ENCODE measurements around the gene CRYAB. TPM values are rescaled to one million over a fixed set of nuclear protein-coding genes. Genes with fewer than 3 reads are reported as not detected.

Gene CRYAB
- total and polyA plus RNA-seq, 9 donors, result 22.7 to 301 (median 72.5) TPM

- Histone ChIP-seq H3K4me1 (ENCODE audit: insufficient read depth) (peaks cover 3% of the 10 kb centered on the region), H3K27me3 (no peaks in the 10 kb centered on the region), H3K27ac (no peak overlapping the region), H3K36me3 (no peaks in the 10 kb centered on the region), H3K4me3 (no peak overlapping the region), H3K9me3 (no peaks in the 10 kb centered on the region)
- no peak for DNase-seq
- no peak for TF ChIP-seq CTCF (IDR thresholded peaks at IDR 0.05)
- no peak for TF ChIP-seq POLR2A (IDR thresholded peaks at IDR 0.05)
- no peak for TF ChIP-seq EP300 (IDR thresholded peaks at IDR 0.05)
- 76 to 83% (median 78%) methylated on average over 2 of the region's 2 CpGs for WGBS, 3 donors
- intact Hi-C loops (cut with DNase I), result loop anchor here in 2 of 4 donors (2.0 to 10.0 kb wide), 2 partner anchors 46 to 92 kb away; partner anchors contain the start of gene DLAT (in 1 of the 2)
These were observed 21.0 kb upstream of the CRYAB start for GRCh38 chr11:111932611-111932950.

- Histone ChIP-seq H3K4me1 (ENCODE audit: insufficient read depth) (peaks cover 5% of the 10 kb centered on the region), H3K36me3 (no peaks in the 10 kb centered on the region), H3K9me3 (no peaks in the 10 kb centered on the region), H3K4me3 (no peak overlapping the region), H3K27ac (no peak overlapping the region), H3K27me3 (no peaks in the 10 kb centered on the region)
- WGBS, 3 donors, result 61 to 75% (median 63%) methylated on average over 4 of the region's 4 CpGs
- no peak for TF ChIP-seq POLR2A (IDR thresholded peaks at IDR 0.05)
- no peak for TF ChIP-seq CTCF (IDR thresholded peaks at IDR 0.05)
- no peak for TF ChIP-seq EP300 (IDR thresholded peaks at IDR 0.05)
- intact Hi-C loops (cut with DNase I), result loop anchor here in 1 of 4 donors (10.0 kb wide), 1 partner anchor 94 kb away; the partner anchor contains the start of gene DLAT
- DNase-seq, result no peak
These were observed 18.9 kb upstream of the CRYAB start for GRCh38 chr11:111930472-111930871.

- intact Hi-C loops (cut with DNase I), result loop anchor here in 3 of 4 donors (2.0 to 5.0 kb wide), 2 partner anchors 14 to 49 kb away; partner anchors contain the start of genes CFAP68 (in 2 of the 3), FDXACB1 (in 2 of the 3) and HSPB2 (in 1 of the 3)
- peak overlapping the region; percentile 39 for H3K4me3 ChIP-seq
- 1 to 2% (median 1%) methylated on average over 34 to 47 of the region's 47 CpGs for WGBS, 3 donors
- no peaks in the 10 kb centered on the region for H3K9me3 ChIP-seq
- H3K36me3 ChIP-seq, result no peaks in the 10 kb centered on the region
- no peaks in the 10 kb centered on the region for H3K27me3 ChIP-seq
- peak overlapping the region; percentile 19 to 79 for H3K27ac ChIP-seq
- H3K4me1 ChIP-seq (ENCODE audit: insufficient read depth), result peaks cover 10% of the 10 kb centered on the region
- TF ChIP-seq EP300 (IDR thresholded peaks at IDR 0.05), result no peak
- peak; percentile 58 for TF ChIP-seq POLR2A (IDR thresholded peaks at IDR 0.05)
- peak; percentile 96 to 98 (median 97) for DNase-seq
These were observed 15.2 kb upstream of the CRYAB start for GRCh38 chr11:111926505-111927391.

GRCh38 chr11:111925953-111926352, 14.4 kb upstream of the CRYAB start:
- H3K9me3 ChIP-seq, result no peaks in the 10 kb centered on the region
- intact Hi-C loops (cut with DNase I), result loop anchor here in 3 of 4 donors (2.0 to 5.0 kb wide), 2 partner anchors 13 to 49 kb away; partner anchors contain the start of genes CFAP68 (in 2 of the 3), FDXACB1 (in 2 of the 3) and HSPB2 (in 1 of the 3)
- no peak for TF ChIP-seq CTCF (IDR thresholded peaks at IDR 0.05)
- TF ChIP-seq EP300 (IDR thresholded peaks at IDR 0.05), result no peak
- TF ChIP-seq POLR2A (IDR thresholded peaks at IDR 0.05), result no peak
- H3K27ac ChIP-seq, result no peak overlapping the region
- H3K36me3 ChIP-seq, result no peaks in the 10 kb centered on the region
- DNase-seq, result peak in 1 of 5 donors; percentile 58
- H3K4me1 ChIP-seq (ENCODE audit: insufficient read depth), result peaks cover 10% of the 10 kb centered on the region
- WGBS, 3 donors, result 90 to 93% (median 91%) methylated on average over 16 of the region's 16 CpGs
- H3K27me3 ChIP-seq, result no peaks in the 10 kb centered on the region
- no peak overlapping the region for H3K4me3 ChIP-seq

Measured in ovary (tissue), 9 donors.